ENCODE results near the gene COL19A1. TPM values are rescaled to one million over a fixed set of nuclear protein-coding genes. Genes with fewer than 3 reads are reported as not detected.
"Not testable (repeated sequence)": the region's sequence is repeated elsewhere in the genome, so short reads cannot be mapped to it uniquely, and the experiment has no call there.

The COL19A1 gene
- polyA plus RNA-seq (ENCODE audit: insufficient read length) = 9.5 TPM

DNA sequence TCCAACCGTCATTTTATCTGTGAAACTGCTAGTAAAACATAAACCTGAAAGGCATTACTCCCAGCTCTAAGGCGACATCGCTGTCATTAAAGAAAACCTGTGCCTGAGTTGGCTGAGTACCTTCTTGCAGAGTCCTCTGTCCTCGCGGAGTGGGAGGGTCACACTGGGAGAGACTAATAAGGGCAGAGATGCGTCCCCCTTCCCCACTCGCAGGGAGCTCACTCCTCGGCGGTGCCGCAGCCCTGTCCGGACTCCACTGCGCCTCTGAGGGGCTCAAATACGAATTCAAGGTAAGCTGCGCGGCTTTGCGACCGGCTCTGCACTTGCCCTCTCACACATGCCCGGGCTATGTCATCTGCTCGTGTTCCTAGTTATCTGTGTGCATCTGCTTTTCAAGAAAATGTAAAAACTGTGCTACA is at the start of gene COL19A1:
COL19A1 (plus strand) TSS at position 206 of the 419 bp plus-strand sequence. CDS start 13,012 bp downstream, outside the sequence.
- DNase-seq = peak; percentile 18

DNA sequence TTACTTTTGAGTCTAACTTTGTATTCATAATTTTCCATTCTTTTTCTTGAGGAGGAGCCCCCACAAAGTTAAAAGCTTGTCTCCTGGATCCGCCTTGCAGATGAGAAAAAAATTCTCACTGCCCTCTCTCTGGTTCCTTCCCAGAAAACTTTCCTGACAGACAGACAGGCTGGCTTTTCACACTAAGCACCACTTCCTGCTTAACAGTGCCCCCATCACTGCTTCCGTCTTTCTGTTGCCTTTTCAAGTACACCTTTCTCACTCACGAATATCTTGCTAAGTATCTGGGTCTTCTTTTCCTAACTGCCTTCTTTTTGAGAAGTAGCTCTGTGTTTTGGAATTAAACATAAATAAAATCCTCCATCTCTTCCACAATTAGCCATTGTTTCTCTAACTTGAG is 49.8 kb upstream of the COL19A1 start:
- DNase-seq = no peak

DNA sequence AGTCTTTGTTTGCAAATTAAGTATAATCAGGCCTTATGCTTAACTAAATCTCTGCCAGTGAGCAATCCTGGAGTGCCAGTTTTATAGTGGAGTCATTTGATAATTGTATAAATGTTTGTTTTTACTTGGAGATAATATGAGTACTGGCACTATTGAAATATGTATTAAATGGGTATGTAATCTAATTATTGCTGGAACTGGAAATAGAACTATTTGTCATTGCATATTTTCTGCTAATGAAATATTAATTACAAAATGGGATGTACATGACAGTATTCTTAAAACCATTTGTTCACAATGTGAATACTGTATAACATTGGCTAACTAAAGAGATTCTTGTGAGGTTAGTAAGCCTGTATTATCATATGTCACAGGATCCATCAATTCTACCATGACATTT is 49.0 kb upstream of the COL19A1 start:
- DNase-seq = no peak

DNA sequence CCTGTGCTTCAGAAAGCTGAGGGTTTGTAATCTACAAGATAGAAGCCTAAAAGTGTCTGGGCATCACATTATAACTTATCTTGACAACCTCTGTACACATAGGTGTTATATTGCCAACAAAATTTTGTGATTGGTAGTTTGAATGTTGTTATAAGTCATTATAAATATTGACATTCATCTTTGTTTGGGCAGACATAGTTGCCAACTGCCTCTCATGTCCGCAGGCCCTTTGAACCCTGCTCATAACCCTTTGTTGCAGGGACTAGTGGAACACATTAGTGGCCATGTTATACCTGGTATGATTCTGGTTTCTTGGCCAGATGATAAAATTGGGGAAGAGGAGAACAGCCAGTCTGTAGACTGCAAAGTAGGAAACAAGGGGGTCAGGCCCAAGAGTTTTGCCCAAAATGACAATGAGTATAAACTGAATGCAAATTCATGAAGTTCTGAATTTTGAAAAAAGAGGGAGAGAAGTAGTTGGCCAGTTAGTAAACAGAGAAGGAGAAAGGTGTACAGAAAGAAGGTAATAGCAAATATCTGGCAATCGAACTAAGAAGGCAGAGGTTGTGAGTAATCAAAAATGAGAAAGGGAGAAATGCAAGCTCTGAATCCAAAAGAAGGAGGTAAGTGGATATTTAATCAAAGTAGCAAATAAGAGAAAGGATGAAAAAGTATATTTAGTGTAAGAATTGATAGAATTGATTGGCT is 48.0 kb upstream of the COL19A1 start:
- no peak for DNase-seq

DNA sequence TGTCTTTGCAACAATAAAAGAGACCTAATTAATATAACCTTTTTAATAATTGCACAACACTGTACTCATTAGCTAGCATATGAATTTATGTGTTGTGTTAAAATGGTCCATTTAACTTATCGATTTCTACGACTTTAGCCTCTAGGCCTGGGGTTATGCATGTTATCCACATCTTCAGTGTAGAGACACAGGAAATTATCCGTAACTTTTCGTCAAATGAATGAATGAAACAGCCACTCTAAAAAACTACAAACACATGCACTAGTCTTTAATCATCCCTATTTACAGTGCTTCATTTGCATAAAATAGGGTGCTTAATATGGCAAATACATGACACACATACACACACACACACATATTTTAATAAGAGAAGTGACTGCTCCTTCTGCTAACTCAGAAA is 47.2 kb upstream of the COL19A1 start:
- no peak for DNase-seq

DNA sequence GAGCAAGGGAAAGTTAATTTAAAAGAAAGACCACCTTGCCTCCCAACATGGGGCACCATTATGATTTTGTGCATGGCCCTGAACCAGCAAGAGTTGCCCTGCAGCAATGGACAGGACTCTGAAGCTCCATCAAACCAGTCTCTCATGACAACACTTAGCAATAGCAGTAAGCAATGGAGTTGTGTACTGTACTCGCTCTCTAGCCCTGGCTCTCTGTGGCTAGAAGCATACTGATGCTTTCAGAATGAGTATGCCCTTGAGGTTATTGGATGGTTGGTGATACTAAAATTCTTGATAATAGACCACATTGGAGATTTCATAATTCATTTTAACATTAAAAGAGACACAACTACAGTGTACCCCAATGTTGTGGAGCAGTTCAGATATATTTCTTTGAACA is 46.3 kb upstream of the COL19A1 start:
- DNase-seq = no peak

DNA sequence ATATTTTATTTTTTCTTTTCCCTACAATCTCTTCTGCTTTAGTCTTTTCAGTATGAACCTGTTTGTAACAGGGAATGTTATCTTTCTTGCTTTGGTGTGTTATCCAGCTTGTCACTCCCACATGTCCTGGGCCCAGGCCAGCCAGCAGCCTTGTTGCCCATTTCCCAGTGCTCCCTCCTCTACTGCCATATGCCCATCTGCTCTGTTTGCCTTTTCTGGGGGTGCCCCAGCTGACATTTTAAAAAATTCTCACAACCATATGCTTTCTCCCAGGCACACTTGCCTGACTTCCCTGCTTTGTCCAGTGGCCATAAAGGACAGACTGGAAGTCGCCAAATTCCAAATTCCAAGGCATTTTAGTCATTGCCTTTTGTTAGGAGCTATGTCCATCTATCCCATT is 45.9 kb upstream of the COL19A1 start:
- no peak for DNase-seq

DNA sequence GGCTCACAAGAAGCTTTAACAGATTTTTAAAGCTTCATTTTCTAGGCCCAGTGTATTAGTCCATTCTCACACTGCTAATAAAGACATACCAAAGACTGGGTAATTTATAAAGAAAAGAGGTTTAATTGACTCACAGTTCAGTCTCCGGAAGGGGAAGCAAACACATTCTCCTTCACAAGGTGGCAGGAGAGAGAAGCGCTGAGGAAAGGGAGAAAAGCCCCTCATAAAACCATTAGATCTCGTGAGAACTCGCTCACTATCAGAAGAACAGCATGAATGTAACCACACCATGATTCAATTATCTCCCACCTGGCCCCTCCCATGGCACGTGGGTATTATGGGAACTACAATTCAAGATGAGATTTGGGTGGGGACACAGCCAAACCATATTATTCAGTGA is 42.0 kb upstream of the COL19A1 start:
- not testable (repeated sequence) for DNase-seq

DNA sequence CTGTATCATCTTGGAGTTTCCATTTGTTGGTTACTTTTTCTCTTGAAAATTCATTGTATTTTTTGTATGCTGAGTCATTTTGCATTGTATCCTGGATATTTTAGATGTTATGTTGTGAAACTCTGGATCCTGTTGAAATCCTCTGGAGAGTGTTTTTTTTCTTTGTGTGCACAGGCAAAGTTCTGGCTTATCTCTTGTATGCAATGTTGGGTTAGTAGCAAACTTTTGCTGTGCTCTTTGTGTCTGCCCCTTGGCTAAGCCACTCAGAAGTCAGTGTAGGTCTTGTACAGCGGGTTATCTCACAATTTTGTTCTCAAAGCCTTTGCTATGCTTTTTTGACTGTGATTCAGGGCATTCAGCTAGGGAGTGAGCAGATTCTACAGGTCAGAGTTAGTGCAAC is 40.5 kb upstream of the COL19A1 start:
- DNase-seq = no peak

DNA sequence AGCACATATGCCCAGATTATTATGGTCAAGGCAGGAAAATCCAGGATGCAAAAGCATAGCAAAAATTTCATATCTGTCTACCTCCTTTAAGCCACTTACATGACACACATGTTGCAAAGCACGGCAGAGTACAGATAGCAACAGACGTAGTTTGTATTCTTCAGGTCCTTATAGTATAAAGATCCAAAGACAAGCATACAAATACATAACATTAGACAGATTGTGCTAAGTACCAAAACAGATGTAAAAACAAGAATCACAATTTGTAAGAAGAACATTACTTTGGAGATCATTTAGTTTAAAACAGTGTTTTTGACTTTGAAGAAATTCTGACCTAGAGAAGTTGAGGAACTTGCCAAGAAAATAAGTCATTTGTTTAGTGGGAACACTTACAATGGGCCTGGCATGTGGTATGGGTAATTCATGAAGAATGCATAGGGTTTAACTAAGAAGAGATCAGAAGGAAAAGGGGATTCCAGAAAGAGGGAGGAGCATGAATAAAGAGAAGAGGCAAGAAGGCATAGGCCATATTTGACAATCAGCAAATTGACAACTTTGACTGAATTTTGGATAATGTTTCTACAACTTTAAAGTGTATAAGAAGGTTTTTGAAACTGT is 39.0 kb upstream of the COL19A1 start:
- DNase-seq = no peak

DNA sequence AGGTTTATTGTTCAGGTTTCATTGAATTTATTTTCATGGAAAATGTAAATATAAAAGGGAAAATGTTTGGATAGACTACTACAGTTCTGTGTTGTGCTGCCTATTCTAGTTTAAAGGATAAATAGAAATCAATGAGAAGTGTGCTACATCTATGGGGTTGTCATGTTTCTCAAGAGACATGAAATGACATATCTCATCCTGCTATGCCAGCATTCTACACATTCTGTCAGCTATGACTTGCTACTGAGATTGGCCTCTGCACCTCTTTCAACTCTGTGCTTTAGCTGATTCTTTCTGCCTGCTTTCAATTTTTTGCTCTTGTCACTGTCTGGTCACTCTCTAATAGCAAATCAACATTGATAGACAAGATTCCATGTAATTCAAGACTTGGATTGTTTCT is 33.8 kb upstream of the COL19A1 start:
- DNase-seq = no peak

DNA sequence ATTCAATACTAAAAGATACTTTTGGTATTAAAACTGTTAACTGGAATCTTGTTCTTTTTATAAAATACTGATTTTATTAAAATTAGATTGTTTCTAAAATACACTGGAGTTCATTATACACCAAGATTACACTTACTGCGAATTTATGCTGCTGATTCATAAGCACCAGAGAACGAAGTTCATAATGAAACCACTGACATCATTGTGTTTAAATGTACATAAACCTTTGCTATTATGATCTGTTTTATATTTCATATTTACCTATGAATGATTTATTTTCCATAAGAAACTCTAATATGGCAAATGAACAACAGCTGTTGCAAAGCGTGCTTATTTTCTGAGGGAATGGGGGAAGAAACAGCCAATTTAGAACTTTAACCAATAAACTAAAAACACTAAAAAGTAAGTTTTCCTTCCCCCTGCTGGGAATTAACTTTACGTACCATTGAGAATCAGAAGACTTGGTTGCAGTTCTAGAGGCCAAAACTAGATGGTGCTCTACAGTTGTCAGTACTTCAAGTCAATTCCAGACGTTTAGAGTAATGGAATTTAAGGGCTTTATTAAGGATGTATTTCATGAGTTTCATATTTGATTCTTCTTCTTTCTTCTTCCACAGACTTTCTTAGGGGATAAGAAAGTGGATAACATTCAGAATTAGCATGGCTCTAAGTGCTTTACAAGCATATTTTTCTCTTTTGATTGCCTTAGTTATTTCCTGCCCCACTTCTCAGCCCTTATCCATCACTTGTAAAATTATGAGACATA is 30.8 kb upstream of the COL19A1 start:
- DNase-seq = peak; percentile 35

DNA sequence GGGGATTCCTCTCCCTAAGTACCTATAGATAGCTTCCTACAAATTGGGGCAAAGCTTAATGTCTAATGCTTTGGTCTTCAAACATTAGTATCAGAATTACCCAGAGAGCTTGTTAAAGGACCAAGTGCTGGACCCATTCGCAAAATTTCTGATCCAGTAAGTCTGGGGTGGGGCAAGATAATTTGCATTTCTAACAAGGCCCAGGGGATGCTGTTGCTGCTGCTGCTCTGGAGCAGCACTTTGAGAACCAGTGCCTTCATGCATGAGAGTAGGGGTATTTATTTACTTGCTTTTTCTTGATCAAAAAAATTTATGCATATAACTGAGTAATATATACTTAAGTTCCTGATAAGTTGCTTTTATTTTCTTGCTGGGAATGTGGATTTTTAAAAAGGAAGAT is 24.5 kb upstream of the COL19A1 start:
- DNase-seq = no peak

DNA sequence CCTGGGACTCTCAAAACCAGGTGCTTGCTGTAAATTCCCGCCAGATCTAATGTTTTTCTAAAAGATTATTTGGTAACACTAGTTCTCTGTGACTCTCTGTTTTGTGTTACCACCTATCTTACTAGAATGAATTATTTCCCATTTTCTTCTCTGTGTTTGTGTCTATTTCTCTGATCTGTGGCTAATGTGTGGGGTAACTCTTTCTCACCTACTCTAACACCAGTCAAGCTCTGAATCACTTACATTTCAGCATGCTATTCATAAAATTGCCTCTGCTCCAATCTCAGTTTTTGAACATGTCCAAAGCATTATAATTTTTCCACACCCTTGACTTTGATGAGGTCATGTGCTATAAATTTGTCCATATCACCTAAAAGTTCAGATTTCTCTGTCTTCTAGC is 23.2 kb upstream of the COL19A1 start:
- DNase-seq = no peak

DNA sequence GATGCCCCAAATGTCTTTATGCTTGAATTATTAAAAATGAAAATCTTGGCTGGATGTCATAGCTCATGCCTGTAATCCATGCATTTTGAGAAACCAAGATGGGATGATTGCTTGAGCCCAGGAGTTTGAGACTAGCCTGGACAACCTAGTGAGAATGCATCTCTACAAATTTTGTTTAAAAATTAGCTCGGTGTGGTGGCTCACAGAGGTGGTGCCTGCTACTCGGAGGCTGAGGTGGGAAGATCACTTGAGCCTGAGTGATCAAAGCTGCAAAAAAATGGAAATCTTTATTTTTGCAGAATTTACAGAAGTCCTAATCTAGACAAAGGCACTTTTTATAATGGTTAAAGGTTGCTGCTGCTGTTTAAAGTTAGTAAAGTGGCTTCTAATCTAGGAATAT is 20.0 kb upstream of the COL19A1 start:
- DNase-seq = no peak

DNA sequence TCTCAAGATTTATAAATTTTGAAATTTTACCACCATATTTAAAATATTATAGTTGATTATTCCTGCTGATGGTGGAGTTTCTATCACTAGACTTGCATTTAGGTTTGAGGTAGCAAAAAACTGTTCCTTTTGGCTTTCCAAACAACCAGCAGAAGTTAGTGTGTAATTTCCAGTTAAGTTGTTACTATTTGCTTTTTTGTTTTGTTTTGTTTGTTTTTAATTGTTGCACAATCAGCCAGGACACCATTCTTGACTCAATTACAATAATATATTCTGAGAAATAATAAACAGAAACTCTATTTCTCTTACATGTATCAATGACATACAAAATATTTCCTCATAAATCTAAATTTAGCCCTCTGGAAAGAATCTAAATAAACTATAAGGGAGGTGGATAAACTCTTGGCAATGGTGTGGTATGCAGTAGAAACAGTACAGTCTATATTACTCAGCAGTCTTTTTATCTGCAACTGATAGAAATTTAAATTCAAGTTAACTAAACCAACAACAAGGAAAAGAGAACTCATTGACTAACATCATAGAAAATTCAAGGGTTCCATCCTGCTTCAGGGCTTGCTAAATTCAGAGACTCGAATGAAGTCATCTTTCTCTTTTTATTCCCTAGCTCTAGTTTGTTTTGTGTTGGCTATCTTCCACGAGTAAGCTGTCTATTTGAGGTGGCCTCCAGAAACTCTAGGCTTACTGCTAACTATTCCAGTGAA is 19.4 kb upstream of the COL19A1 start:
- DNase-seq = no peak

DNA sequence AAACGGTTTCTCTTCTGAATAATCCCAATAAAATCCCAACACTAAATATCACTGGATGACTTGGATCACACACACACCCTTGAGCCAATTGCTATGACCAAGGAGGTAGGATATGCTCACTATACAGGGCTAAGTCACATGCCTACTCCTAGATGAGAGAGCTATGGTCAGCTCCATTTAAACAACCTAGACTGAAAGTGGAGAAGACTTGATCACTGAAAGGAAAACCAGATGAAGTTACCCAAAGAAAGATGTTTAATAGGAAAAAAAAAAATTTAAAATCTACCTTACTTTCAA is 18.9 kb upstream of the COL19A1 start:
- no peak for DNase-seq

DNA sequence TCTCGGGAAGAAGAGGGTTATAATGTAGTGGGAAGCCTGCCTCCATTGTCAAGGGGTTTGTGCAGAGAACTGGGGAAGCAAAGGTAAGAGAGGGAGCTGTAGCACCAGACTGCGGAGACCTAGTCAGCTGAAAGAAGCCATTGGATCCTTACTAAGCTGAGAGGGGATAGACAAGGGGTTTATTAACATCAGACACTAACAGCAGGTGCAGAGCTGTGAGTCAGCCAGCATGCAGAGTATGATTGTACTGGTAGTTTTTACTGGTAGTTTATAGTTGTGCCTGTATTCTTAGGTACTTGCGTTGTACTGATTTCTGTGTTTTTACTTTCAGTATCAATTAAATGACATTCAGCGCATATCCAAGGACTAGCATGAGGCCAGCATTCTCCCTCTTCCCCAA is 17.8 kb upstream of the COL19A1 start:
- DNase-seq = no peak

DNA sequence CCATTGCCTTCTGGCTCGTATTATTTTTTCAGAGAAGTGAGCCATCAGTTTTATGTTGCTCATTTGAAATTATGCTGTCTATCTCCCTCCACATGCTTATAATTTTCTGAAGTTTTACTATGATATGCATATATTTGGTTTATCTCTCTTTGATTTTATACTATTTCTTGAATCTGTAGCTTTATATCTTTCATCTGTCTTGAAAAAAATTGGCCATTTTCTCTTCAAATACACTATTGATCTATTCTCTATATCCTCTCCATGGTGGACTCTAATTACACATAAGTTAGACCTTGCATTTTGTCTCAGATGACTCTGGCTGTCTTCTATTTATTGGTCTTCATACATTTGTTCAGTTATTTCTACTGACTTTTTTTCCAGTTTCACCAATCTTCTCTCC is 13.7 kb upstream of the COL19A1 start:
- DNase-seq = no peak

DNA sequence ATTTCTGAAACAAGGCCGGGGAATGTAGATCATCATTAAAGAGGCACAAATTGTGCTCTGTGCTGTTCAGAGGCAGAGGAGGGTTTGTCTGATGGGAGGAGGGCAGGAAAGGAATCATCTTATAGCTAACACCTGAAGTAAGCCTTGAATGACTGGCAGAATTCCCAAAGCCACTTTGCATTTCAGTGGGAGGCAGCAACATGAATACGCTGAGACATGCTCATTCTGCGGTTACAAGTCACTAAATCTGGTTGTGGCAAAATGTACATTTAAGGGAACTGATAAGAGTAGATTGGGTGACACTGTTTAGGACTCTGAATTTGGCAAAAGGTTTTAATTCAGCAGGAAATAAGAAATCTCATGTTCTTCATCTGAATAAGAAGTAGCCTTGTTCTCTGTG is 4.4 kb upstream of the COL19A1 start:
- DNase-seq = no peak

DNA sequence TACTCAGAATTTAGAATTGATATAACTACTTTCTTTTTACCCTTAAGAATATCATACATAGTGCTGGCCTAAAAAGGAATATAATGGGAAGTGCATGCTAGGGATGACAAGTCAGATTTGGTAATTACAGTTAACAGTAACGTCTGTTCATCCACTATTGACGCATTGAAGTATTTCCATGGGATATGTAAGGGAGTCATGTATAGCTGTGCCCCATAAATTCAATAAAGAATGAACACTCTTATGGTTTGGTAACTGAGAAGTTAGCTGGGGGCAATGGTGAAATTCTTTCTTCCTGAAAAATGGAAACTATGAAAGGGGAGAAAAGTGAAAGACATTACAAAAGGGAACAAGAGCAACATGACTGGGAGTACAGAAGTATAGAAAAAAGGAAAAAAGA is 2.6 kb upstream of the COL19A1 start:
- no peak for DNase-seq

DNA sequence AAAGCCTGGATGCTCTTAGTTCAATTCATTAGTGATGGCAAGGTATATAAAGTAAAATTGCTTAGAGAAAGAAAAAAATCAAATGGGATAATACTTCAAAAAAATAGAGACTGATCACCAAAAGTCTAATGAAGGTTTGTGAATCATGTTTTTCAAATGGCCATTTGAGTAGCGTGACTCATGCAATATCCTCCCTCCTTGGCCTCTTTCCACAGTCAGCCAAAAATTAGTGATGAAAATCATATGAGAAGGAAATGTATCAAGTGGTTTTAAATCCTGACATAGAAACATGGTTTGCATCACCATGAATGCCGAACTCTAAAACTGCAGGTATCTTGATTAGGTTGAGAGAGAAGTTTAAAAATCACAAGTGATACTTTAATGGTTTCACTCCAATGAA is 1.2 kb upstream of the COL19A1 start:
- DNase-seq = no peak
